Measurements from ENCODE around the gene MAN2B1.
"Not testable (repeated sequence)": the region's sequence is repeated elsewhere in the genome, so short reads cannot be mapped to it uniquely, and the experiment has no call there.

Gene MAN2B1

DNA sequence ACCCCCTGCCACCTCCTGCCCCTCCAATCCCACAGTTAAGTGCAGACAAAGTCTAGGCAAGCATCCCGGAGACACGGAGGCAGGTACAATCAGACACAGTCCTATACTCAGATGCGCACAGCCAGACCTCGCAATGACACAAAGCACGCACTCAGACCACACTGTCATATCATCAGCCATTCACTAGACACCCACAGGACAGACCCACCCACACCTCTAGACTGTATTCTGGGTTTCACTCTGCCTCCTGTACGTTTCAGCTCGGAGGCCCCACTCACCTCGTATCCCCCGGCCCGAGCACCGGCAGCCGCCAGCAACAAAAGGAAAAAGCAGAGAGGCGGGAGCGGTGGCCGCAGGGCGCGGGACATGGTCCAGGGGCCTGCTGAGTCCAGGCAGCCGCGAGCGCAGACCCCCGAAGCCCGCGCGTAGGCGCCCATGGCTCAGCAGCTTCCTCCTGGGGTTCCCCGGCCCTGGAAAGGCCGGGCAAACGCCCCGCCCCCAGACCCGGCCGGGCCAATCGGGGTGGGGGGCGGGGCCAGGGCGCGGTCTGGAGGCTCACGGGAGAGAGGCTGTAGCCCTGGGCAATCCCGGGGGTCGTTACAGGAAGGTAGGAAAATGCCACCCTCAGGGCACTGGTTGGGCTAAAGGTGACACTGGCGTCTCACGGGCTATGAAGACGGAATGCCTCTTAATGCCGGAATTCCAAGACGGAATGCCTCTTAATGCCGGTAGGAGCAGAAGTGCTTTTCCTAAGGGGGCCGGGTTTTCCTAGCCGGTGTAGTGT is at the start of gene MAN2B1, which contains the start of gene WDR83:
Gene MAN2B1 (minus strand): TSS at position 478 of the 784 bp plus-strand sequence. CDS start 41 bp downstream, at position 437.
Gene WDR83 (plus strand): TSS at position 543 of the 784 bp plus-strand sequence. CDS start 2,984 bp downstream, outside the sequence.
- DNase-seq (ENCODE audit: extremely low read depth in 1 of 2, low read depth in 1 of 2), result peak; percentile 70 to 72

DNA sequence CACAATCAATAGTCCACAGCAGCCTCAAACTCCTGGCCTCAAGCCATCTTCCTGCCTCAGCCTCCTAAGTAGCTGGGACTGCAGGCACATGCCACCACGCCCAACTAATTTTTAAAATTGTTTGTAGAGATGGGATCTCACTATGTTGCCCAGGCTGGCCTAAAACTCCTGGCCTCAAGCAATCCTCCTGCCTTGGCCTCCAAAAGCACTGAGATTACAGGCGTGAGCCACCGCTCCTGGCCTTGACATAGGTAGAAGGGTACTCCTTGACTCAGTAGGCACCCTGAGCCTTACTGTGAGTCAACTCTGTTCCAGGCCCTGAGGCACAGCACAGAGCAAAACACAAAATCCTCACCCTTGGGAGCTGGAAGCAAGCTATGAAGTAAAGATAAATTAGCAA is 49.4 kb upstream of the MAN2B1 start:
- DNase-seq (ENCODE audit: extremely low read depth in 1 of 2, low read depth in 1 of 2), result no peak

DNA sequence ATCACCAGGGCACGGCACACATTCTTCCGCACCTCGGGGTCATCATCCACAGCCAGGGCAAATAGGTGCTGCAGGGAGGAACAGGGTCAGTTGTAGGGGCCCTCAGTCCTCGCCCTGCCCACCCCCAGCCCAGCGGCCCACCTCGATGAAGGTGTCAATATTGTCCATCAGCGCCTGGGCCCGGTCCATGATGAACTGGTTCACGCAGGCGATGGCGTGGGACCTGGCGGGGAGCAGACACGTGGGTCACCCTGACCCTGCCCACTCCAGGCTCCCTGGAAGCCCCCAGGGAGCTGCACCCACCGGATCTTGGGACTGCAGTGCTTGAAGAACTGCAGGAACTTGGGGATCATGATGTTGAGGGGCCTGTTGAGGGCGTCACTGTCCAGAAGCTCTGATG is 48.6 kb upstream of the MAN2B1 start:
- DNase-seq (ENCODE audit: extremely low read depth in 1 of 2, low read depth in 1 of 2), result no peak

DNA sequence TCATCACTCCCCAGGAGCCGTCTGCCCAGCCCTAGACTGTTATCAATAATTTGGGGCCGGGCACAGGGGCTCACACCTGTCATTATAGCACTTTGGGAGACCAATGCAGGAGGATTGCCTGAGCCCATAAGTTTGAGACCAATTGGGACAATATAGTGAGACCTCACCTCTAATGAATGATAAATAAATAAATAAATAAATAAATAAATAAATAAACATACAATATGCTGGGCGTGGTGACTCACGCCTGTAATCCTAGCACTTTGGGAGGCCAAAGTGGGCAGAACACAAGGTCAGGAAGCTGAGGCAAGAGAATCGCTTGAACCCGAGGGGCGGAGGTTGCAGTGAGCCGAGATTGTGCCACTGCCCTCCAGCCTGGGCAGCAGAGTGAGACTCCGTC is 46.8 kb upstream of the MAN2B1 start:
- not testable (repeated sequence) for DNase-seq (ENCODE audit: extremely low read depth in 1 of 2, low read depth in 1 of 2)

DNA sequence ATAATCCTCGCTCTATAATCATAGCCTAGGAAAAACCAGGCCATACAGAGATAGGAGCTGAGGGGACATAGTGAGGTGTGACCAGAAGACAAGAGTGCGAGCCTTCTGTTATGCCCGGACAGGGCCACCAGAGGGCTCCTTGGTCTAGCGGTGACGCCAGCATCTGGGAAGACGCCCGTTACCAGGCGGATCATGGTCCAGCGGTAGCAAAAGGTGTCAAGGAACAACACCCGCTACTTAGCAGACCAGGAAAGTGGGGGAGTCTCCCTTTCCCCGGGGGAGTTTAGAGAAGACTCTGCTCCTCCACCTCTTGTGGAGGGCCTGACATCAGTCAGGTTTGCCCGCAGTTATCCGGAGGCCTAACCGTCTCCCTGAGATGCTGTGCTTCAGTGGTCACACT is 45.5 kb upstream of the MAN2B1 start:
- not testable (repeated sequence) for DNase-seq (ENCODE audit: extremely low read depth in 1 of 2, low read depth in 1 of 2)

DNA sequence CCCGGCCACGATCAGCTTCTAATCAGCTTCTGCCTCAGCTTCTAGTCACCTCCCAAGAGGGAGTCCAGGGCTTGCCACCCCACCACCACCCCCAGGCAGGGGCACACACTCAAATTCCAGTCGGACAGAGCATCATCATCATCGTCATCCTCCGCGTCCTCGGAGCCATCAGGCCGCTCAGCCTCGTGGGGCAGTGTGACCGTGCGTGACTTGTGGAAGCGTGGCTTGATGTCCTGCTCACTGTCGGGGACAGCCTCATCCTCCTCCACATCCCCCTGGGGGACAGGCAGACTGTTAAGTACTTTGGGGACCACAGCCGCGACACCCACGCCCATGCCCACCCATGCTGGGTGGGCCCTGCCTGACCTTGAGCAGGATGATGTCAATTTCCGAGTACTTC is 44.6 kb upstream of the MAN2B1 start:
- no peak for DNase-seq (ENCODE audit: extremely low read depth in 1 of 2, low read depth in 1 of 2)

DNA sequence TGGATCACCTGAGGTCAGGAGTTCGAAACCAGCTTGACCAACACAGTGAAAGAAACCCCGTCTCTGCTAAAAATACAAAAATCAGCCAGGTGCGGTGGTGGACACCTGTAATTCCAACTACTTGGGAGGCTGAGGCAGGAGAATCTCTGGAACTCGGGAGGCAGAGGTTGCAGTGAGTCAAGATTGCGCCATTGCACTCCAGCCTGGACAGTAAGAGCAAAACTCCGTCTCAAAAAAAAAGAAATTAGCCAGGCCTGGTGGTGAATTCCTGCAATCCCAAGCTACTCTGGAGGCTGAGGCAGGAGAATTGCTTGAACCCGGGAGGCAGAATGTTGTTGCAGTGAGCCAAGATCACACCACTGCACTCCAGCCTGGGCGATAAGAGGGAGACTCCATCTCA is 42.1 kb upstream of the MAN2B1 start:
- DNase-seq (ENCODE audit: extremely low read depth in 1 of 2, low read depth in 1 of 2), result no peak

DNA sequence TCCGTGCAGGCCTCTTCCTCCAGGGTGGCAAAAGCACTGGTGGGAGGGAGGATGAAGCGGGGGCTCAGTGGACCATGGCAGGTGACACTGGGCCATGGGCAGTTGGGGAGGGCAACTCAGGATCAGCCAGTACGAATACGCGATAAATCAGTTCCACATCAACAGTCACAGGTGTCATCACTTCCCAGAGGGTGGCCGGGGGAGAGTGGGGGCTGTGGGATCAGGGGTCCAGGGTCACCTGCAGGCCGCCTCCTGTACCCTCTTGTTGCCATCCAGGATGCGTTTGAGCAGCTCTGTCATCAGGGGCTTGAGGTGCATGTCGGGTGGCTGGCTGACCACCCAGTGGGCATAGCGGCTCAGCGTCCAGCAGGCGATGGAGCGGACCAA is 39.8 kb upstream of the MAN2B1 start:
- DNase-seq (ENCODE audit: extremely low read depth in 1 of 2, low read depth in 1 of 2), result no peak

DNA sequence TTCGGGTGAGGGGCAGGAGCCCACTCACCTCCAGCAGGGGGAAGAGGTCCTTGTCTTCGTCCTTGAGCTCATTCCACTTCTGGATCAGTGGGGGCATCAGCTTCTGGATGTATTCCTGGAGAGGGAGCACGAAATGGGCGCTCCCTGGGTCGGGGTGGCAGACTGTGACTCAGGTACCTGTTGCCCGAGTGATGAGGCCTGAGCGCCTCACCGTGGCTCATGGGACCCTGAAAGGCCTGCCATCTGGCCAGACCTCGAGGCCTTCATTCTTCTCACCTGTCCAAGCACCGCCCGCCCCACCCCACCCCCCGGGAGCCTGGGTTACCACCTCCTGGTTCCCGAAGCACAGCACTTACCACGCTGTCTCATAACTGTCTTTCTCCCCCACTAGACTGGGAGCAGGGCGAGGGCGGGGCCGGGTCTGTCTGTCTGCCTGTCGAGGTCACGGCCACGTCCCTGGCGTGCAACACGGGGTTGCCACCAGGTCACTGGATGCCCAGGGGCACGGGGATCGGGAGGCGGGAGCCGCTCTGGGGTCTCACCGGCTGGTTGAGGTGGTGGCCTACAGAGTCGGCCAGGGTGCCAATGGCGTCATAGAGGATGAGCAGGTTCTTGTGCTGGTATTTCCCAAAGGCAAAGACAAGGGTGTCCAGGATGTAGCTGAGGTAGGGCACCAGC is 39.3 kb upstream of the MAN2B1 start:
- no peak for DNase-seq (ENCODE audit: extremely low read depth in 1 of 2, low read depth in 1 of 2)

DNA sequence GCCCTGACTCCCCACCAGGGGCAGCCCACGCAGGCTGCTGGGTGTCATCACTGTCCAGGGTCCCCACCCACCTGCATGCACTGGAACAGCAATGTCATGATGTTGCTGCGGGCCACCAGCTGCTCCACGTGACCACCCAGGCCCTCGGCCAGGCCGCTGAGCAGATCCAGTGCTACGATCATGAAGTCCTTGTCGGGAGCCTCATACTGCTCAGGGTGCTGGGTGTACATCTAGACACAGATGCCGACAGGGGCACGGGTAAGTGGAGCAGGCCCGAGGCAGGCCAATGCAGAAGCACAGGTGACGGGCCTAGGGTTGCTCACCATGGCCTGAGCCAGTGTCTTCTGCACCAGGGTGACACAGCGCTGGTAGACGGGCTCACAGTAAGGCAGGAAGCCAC is 38.6 kb upstream of the MAN2B1 start:
- no peak for DNase-seq (ENCODE audit: extremely low read depth in 1 of 2, low read depth in 1 of 2)

DNA sequence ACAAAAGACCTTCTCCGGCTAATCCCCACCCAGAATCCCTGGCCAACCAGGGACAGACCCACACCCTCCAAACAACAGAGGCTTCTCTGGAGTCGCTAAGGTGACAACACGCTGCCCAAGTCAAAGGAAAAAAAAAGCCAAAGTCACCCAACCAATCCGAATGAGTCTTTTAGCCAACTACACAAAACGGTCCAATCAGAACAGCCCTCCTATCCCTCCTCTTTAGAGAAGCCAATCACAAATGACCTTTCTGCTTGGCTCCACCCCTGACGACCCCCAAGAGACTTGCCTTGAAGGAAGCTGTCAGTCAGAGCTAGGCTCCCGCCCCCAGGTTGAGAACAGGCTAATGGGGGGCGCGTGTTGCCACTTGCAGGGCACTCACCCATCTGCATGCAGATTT is 36.5 kb upstream of the MAN2B1 start:
- DNase-seq (ENCODE audit: extremely low read depth in 1 of 2, low read depth in 1 of 2), result peak in 1 of 2 donors; percentile 52

DNA sequence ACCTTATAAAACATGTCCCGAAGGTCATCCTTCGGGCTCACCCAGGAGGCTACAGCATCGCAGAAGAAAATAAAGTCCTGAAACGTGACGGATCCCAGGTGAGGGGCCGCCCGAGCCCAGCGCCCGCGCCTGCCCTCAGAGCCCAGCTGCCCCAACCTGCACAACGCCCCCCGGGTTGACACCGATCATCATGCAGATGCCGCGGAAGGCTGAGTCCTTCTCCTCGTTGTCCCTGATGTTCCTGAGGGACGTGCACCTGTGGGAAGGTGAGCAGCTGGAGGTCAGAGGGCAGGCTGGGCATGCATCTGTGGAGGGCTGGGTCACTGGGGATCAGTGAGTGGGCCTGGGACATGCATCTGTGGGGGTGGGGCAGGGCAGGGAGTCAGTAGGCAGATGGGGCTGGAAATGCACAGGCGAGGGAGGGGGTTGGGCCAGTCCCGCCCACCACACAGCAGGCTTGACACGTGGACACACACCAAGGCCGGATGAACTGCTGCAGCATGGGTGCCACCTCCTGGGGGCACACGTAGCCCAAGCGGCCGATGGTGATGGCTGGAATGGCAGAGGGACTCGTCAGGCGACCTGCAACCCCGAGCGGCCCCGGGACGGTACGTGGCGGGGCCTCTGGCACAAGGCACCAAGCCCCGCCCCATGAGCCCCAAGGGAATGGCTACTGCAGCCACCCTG is 35.2 kb upstream of the MAN2B1 start:
- DNase-seq (ENCODE audit: extremely low read depth in 1 of 2, low read depth in 1 of 2), result no peak

DNA sequence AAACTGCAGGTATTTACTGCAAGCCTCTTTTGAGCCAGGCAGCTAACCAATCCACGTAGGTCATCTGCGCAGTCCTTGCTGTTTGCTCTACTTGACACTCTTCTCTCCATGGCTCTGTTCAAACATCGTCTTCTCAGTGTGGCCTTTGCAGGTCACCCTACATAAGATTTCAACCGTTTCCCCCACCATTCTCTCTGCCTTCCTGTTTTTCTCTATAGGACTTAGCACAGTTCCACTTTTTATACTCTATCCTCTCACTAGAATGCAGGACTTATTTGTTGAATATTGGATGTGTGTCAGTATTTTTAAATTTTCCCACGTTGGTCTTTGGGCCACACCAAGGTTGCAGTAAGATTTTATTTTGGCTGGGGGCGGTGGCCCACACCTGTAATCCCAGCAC is 31.6 kb upstream of the MAN2B1 start:
- no peak for DNase-seq (ENCODE audit: extremely low read depth in 1 of 2, low read depth in 1 of 2)

DNA sequence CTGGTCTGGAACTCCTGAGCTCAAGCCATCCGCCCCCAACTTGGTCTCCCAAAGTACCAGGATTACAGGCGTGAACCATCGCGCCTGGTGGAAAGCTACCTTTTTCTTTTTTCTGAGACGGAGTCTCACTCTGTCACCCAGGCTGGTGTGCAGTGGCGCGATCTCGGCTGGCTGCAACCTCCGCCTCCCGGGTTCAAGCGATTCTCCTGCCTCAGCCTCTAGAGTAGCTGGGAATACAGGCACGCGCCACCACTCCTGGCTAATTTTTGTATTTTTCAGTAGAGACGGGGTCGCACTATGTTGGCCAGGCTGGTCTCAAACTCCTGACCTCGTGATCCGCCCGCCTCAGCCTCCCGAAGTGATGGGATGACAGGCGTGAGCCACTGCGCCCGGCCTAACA is 30.9 kb upstream of the MAN2B1 start:
- not testable (repeated sequence) for DNase-seq (ENCODE audit: extremely low read depth in 1 of 2, low read depth in 1 of 2)

DNA sequence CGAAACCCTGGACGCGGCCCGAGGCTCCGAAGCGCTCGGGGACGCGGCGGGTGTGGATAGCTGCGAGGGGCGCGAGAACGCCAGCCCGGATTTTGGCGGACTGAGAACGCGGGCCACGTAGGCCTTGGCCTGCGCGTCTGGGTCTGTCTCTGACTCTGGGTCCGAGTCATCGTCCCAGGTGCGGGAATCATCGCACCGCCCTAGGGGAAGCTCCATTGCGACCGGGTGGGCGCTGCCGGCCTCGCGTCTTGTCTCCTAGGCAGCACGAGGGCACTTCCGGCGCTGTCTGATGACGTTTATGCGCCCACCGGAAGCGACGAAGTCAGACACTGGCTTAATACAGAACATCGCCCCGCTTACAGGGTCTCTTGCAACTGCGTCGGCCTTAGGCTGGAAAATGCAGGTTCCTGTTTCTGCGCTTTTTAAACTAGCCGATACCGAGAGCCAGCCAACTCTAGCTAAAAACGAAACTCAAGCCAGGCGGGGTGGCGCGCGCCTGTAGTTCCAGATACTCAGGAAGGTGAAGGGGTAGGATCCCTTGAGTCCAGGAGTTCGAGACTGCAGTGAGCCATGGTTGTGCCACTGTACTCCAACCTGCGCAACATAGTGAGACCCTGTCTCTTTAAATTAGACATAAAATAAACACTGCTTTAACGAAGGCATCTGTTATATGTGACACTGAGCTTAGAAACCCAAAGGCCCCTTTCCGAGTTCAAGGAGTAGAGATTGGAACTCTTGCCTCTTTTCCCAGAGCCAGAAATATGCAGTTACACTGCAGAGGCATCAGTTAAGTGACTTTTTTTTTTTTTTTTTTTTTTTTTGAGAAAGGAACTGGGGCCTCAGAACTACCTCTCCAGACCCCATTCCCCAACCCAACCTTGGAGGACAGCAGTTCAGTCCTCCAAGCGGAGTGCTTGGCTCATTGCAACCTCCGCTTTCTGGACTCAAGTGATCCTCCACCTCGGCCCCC is 30.1 kb upstream of the MAN2B1 start, which contains the start of gene FBXW9:
Gene FBXW9 (minus strand): TSS at position 266 of the 970 bp plus-strand sequence. CDS start 50 bp downstream, at position 216.
- peak; percentile 91 to 94 for DNase-seq (ENCODE audit: extremely low read depth in 1 of 2, low read depth in 1 of 2)

DNA sequence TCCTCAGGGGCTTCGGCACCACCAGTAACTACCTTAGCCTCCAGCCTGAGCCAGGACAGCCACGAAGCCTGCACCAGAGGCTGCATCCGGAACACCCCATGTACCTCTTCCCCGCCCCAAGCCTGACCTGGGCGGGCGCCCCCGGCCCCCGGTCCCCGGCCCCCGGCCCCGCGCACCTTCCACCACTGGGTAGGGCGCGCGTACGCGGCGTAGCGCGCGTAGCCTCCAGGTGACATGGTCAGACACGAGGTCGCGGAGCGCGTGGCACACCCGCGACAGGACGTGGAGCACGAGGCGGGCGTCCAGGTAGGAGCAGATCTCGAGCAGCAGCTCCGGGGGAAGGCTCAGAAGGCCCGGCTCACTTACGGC is 29.4 kb upstream of the MAN2B1 start:
- DNase-seq (ENCODE audit: extremely low read depth in 1 of 2, low read depth in 1 of 2), result no peak

DNA sequence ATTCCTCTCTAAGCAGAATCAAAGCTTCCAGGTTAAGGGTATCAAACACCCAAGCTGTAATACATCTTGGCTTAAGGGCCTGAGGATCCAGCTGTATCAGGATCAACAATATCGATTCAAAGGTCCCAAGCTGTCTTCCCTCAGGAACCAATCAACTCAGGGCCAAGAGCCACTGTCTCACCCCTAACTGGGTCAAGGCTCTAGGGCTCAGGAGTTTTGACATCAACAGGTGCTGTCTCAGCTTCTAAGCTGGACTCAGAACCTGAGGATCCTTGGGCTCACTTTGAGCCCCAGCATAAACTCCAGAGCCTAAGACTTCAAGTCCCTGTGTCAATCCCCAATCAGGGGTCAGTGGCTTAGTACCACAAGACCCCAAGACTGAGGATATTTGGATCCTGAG is 29.0 kb upstream of the MAN2B1 start:
- no peak for DNase-seq (ENCODE audit: extremely low read depth in 1 of 2, low read depth in 1 of 2)

DNA sequence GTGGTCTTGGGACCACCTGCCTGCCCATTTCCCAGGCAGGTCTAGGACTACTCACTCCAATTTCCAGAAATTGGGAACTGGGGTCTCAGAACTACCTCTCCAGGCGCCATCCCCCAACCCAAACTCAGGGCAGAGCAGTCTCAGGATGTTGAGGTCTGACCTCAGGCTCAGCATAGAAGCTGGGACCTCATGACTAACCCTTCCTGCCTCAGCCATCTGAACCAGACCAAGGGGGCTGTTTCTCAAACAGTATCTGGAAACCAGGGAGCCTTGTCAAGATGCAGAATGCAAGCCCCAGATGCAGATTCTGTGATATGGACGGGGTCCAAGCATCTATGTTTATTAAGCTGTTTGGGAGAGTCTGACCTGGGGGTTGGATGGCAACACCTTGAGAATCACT is 28.6 kb upstream of the MAN2B1 start:
- no peak for DNase-seq (ENCODE audit: extremely low read depth in 1 of 2, low read depth in 1 of 2)

DNA sequence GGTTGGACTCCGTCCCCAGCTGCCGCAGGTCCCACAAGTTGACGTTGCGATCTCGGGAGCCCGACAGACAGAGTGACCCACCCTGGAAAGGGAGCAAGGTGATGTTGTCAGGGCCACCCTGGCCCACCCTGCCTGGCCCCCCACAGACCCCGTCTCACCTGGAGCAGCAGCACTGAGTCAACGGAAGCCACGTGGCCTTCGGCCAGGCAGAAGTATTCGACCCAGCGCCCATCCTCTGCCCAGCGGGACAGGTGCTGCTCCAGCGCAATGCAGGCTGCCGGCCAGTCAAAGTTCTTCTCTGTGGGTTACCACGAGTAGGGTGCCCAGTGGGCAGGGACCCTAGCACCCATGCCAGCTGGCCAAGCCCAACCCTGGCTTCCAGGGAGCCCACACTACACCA is 28.1 kb upstream of the MAN2B1 start:
- no peak for DNase-seq (ENCODE audit: extremely low read depth in 1 of 2, low read depth in 1 of 2)

DNA sequence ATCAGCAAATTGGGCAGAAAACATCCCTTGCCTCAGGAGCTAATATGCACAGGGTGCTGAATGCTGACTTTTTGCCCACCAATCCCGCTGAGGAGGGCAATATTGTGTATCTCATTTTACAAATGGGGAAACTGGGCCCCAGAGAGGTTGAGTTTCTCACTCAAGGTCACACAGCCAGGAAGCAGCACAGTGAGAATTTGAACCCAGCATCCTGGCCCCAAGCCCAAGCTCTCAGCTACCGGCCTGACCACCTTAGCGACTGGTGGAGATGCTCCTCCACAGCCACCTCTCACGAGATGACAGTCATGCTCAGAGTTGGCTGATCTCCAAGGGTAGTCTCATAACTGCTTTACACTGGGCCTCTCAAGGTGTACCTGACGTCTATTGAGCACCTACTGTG is 26.4 kb upstream of the MAN2B1 start:
- no peak for DNase-seq (ENCODE audit: extremely low read depth in 1 of 2, low read depth in 1 of 2)

Measured in stimulated activated CD8-positive, alpha-beta memory T cell treated with anti-CD3 and anti-CD28 coated beads, Interleukin-7, amount 100 ng/mL, for 48 hours (primary cell).